GM18499 (cell line): ENCODE results near the gene WDR48.

Experiments used
- ATAC-seq: cut with Tn5 transposase; IDR thresholded peaks from one replicate; pipeline ENCODE4 v1.9.1; 2021; ENCODE audit warnings: moderate number of reproducible peaks; ENCODE audit not compliant: insufficient read depth, unreplicated experiment

The WDR48 gene

GRCh38 chr3:39062180-39062579 lies 10.4 kb downstream of the WDR48 start:
- ATAC-seq, result no peak

GRCh38 chr3:39063143-39063542 lies 11.3 kb downstream of the WDR48 start:
- no peak for ATAC-seq

GRCh38 chr3:39064646-39065045 lies 12.8 kb downstream of the WDR48 start:
- no peak for ATAC-seq

- ATAC-seq, result peak; percentile 88
These were observed 13.4 kb downstream of the WDR48 start for GRCh38 chr3:39065197-39065596.

GRCh38 chr3:39067286-39067685 lies 15.5 kb downstream of the WDR48 start:
- no peak for ATAC-seq

GRCh38 chr3:39068556-39068955 lies 16.7 kb downstream of the WDR48 start:
- no peak for ATAC-seq

- no peak for ATAC-seq
These were observed 24.1 kb downstream of the WDR48 start for GRCh38 chr3:39075910-39076309.

GRCh38 chr3:39079530-39079929 lies 27.7 kb downstream of the WDR48 start:
- ATAC-seq, result no peak

DNA sequence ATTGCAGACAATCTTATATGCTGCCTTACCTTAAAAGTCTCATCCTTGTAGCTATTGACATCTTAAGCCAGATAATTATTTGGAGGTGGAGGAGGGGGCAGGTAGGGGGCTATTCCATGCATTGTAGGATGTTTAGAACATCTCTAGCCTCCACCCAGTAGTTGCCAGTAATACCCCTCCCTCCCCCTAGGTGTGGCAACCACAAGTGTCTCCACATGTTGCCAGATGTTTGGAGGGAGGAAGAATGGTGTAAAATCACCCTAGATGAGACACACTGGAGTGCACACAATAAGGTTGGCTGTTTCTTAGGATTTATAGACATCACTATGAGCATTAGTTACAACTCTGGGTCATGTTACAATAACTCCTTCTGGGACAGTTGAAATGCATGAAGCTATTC lies 28.2 kb downstream of the WDR48 start:
- no peak for ATAC-seq

GRCh38 chr3:39082666-39083313 lies 31.0 kb downstream of the WDR48 start:
- no peak for ATAC-seq

- ATAC-seq, result no peak
These were observed 34.3 kb downstream of the WDR48 start for GRCh38 chr3:39086144-39086543.

- no peak for ATAC-seq
These were observed 36.6 kb downstream of the WDR48 start for GRCh38 chr3:39088456-39088855.

DNA sequence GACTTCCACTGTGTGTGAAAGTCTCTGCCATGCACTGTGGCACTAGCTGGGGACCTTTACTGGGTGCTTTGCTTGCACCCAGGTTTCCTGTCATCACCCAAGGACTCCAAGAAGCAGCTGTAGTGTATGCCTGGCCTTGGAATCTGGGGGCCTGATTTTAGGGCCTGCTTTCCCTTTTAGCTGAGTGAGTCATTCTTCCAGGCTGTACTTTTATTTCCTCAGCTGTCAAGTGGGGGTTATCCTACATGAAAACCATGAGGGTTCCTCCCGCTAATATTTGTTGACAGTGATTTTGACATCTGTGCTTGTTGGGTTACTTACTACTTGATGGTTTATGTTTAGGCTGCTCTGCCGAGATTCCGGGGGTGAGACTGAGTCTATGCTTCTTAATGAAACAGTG lies 37.1 kb downstream of the WDR48 start:
- no peak for ATAC-seq

- no peak for ATAC-seq
These were observed 39.1 kb downstream of the WDR48 start for GRCh38 chr3:39090922-39091321.

GRCh38 chr3:39094851-39095677 lies 43.2 kb downstream of the WDR48 start:
- no peak for ATAC-seq

DNA sequence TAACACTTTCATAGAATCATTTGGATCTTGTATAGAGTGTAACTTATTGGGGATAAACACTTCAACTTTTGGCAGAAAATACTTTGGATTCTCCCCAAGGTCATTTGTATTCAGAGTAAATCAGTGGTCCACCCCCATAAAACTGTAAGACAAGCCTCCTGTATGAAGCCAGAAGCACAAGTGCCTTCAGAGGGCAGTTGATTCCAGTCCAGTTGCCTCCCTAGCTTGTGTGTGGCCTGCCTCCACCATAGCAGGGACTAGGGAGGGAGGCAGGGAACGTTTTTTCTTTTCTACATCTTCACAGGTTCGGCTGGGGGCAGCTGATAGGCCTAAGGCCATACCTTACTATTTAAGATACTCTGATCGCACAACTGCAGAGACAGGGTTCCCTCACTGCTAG lies 44.0 kb downstream of the WDR48 start:
- no peak for ATAC-seq

GRCh38 chr3:39096775-39097174 lies 45.0 kb downstream of the WDR48 start:
- no peak for ATAC-seq

DNA sequence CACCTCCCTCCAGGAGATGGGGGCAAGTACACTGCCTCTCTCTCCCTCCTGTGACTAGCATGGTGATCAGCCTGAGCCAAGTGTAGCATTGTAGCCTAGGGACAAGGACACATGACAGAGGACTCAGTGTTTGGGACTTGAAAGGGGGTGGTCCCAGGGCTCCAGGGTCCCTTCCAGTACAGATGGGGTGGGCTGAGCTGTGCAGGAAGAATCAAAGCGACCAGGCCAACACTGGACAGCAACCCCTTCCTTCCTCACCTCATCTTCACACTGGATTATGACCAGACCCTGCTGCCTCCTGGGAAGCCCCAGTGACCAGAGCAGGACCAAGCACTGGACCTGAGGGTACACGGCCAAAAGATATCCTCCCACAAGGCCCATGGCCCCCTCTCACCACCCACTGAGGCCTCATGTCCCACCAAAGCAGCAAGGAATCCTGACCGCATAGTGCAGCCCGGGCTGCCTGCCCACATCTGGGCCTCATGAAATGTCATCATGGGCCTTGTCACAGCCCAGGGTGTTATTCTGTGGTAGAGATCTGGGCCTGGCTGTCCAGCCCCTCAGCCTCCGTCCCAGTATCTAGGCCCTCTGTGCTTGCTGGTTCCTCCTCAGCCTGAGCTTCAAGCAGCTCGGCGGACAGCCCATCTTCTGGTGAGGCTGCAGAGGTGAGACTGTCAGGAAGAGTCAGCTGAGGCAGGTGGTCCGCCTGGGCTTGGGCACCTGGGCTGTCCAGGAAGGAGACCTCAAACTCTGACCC lies 46.1 kb downstream of the WDR48 start:
- ATAC-seq, result no peak

DNA sequence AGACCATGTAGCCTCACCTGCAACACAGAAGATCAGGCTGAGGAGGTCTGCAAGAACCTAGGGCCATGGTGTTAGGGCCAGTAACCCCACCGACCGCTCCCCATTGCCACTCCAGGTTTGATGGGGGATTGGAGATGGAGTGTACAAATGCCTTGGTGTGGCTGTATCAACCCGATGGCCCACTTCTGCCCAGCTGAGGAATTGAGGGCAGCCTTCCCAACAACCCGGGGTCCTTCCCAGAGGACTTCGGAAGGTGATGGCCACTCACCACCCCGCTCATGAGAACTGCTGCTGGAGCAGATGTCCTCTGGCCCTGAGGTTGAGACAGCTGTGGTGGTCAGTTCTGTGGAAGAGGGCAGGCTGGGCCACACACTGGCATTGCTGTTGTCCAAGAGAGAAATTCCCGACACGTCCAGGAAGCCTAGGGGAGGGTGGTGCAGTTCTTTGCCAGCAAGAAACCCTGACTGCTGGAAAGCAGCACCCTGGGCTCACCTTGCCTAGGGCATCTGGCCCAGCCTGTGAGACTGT lies 46.7 kb downstream of the WDR48 start:
- no peak for ATAC-seq

DNA sequence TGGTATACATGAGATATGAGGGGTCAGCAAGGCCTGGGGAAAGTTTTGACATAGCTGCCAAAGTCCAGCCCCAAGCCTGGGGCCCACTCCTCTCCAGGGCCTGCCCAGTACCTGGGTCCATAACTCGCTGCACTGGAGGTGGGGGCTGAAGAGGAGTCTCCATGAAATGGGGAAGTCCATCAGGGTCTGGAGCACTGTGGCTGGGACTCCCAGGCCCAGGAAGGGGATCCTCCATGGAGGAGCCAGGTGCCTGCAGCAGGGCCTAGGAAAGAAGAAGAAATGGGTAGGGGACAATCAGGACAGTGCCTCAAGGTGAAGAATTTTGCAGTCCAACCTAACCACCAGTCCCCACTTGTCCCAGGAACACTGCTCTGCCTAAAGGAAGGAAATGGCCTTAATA lies 47.4 kb downstream of the WDR48 start:
- ATAC-seq, result no peak
